ENCODE measurements around the gene TEX29. TPM values are rescaled to one million over a fixed set of nuclear protein-coding genes. Genes with fewer than 3 reads are reported as not detected.

TEX29 gene
- total RNA-seq, 1 experiment from 2014 or later: 0.68 TPM

GRCh38 chr13:111361873-111362648, 41.6 kb downstream of the TEX29 start (continued):
- TF ChIP-seq GABPB1 (CRISPR knock-in tag; IDR thresholded peaks at IDR 0.05) (no peak), PRDM15 (CRISPR knock-in tag; IDR thresholded peaks at IDR 0.05) (no peak), FOXP1 (CRISPR knock-in tag; IDR thresholded peaks at IDR 0.05; ENCODE audit: borderline replicate concordance) (no peak), ETV6 (CRISPR knock-in tag; IDR thresholded peaks at IDR 0.05) (no peak), KAT7 (CRISPR knock-in tag; IDR thresholded peaks at IDR 0.05; ENCODE audit: borderline replicate concordance) (no peak), ZBTB43 (CRISPR knock-in tag; IDR thresholded peaks at IDR 0.05) (no peak), MAX (CRISPR knock-in tag; IDR thresholded peaks at IDR 0.05) (no peak)

- POLR2A ChIA-PET: no interaction called here
Measured at GRCh38 chr13:111363121-111363520, 42.7 kb downstream of the TEX29 start.

More at GRCh38 chr13:111363121-111363520, 42.7 kb downstream of the TEX29 start:
- Mint-ChIP-seq H3K9me3 (no peaks in the 10 kb centered on the region), H3K4me3 (no peak overlapping the region), H3K36me3 (no peaks in the 10 kb centered on the region), H3K27me3 (ENCODE audit: low read depth) (0 out of 2 replicates have a peak, but pooled peaks cover 2% of the 10 kb centered on the region), H3K4me1 (peaks cover 20% of the 10 kb centered on the region), H3K27ac (no peak overlapping the region)
- CTCF ChIA-PET: interaction anchor here (1.2 kb wide), 1 partner anchor 18 kb away, joined by 3 read pairs; no protein-coding TSS in a partner anchor
- TF ChIP-seq FOXP4 (CRISPR knock-in tag; IDR thresholded peaks at IDR 0.05) (no peak), NR1H2 (CRISPR knock-in tag; IDR thresholded peaks at IDR 0.05) (no peak), ZNF281 (CRISPR knock-in tag; IDR thresholded peaks at IDR 0.05) (no peak), MAX (CRISPR knock-in tag; IDR thresholded peaks at IDR 0.05) (no peak), HMGXB4 (CRISPR knock-in tag; IDR thresholded peaks at IDR 0.05) (no peak), ZNF416 (CRISPR knock-in tag; IDR thresholded peaks at IDR 0.05) (no peak), FOXJ3 (CRISPR knock-in tag; IDR thresholded peaks at IDR 0.05; ENCODE audit: borderline replicate concordance) (no peak), RELA (CRISPR knock-in tag; IDR thresholded peaks at IDR 0.05; ENCODE audit: borderline replicate concordance) (no peak), RORB (CRISPR knock-in tag; IDR thresholded peaks at IDR 0.05) (no peak), PRDM15 (CRISPR knock-in tag; IDR thresholded peaks at IDR 0.05) (no peak), ATF2 (CRISPR knock-in tag; IDR thresholded peaks at IDR 0.05; ENCODE audit: borderline replicate concordance, low read depth) (no peak)
- DNase-seq (ENCODE audit: low spot score) (no peak), ATAC-seq (no peak)
